ENCODE measurements around the gene OXSM. TPM values are rescaled to one million over a fixed set of nuclear protein-coding genes. Genes with fewer than 3 reads are reported as not detected.

Gene OXSM
- total RNA-seq, 1 donor from 2014 or later: 8.8 TPM

DNA sequence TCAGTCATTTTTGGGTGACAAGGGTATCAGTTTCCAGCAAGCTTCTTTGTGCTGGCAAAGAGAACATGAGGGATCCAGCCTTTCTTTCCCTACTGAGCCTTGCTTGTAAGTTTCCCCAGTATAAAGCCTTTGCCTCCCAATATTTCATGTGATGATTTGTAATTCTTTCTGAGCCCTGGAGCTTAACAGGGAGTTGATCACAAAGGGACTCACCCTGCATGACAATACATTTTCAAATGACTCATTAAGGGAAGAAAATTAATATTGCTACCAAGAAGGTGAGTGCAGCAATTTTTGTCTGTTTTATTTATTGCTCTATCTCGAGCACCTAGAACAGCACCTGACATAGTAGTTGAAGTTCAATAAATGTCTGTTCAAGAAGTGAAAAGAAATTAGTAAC lies 27.7 kb downstream of the OXSM start:
- H3K9me3 Mint-ChIP-seq (ENCODE audit: low read depth): peaks cover 4% of the 10 kb centered on the region
- TF ChIP-seq CTCF (IDR thresholded peaks at IDR 0.05): no peak
- DNase-seq (ENCODE audit: low spot score): no peak
- H3K27ac Mint-ChIP-seq (ENCODE audit: unreplicated experiment): no peak overlapping the region
- H3K27me3 Mint-ChIP-seq (ENCODE audit: low read depth): peaks cover 12% of the 10 kb centered on the region
- H3K4me3 Mint-ChIP-seq (ENCODE audit: unreplicated experiment): no peak overlapping the region
- H3K4me1 Mint-ChIP-seq (ENCODE audit: low read depth): peaks cover 5% of the 10 kb centered on the region
- H3K36me3 Mint-ChIP-seq (ENCODE audit: low read depth): no peaks in the 10 kb centered on the region

DNA sequence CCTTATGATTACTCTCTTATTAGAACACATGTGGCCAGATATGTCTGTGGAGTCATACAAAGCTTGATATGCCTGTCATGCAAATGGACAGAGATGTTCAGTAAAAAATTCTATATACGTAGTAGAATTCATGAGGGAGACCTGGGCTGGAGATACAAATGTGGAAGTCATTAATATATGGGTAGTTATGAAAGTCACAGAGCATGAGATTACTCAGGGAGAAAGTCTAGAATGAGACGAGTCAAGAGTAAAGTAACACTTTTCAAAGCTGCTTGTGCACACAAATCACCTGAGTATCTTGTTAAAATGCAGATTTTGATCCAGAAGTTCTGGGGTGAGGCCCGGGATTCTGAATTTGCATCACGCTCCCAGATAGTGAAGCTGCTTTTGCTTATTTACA lies 28.4 kb downstream of the OXSM start:
- H3K4me1 Mint-ChIP-seq (ENCODE audit: low read depth): peaks cover 5% of the 10 kb centered on the region
- H3K27me3 Mint-ChIP-seq (ENCODE audit: low read depth): peaks cover 15% of the 10 kb centered on the region
- H3K9me3 Mint-ChIP-seq (ENCODE audit: low read depth): peaks cover 4% of the 10 kb centered on the region
- no peak overlapping the region for H3K27ac Mint-ChIP-seq (ENCODE audit: unreplicated experiment)
- no peak overlapping the region for H3K4me3 Mint-ChIP-seq (ENCODE audit: unreplicated experiment)
- no peak for TF ChIP-seq CTCF (IDR thresholded peaks at IDR 0.05)
- no peak for DNase-seq (ENCODE audit: low spot score)
- no peaks in the 10 kb centered on the region for H3K36me3 Mint-ChIP-seq (ENCODE audit: low read depth)

GRCh38 chr3:25820366-25820765 lies 30.5 kb downstream of the OXSM start:
- H3K9me3 Mint-ChIP-seq (ENCODE audit: low read depth): no peaks in the 10 kb centered on the region
- H3K36me3 Mint-ChIP-seq (ENCODE audit: low read depth): no peaks in the 10 kb centered on the region
- H3K27me3 Mint-ChIP-seq (ENCODE audit: low read depth): peaks cover 10% of the 10 kb centered on the region
- no peak overlapping the region for H3K27ac Mint-ChIP-seq (ENCODE audit: unreplicated experiment)
- DNase-seq (ENCODE audit: low spot score): no peak
- no peak for TF ChIP-seq CTCF (IDR thresholded peaks at IDR 0.05)
- H3K4me1 Mint-ChIP-seq (ENCODE audit: low read depth): peaks cover 5% of the 10 kb centered on the region
- H3K4me3 Mint-ChIP-seq (ENCODE audit: unreplicated experiment): no peak overlapping the region

DNA sequence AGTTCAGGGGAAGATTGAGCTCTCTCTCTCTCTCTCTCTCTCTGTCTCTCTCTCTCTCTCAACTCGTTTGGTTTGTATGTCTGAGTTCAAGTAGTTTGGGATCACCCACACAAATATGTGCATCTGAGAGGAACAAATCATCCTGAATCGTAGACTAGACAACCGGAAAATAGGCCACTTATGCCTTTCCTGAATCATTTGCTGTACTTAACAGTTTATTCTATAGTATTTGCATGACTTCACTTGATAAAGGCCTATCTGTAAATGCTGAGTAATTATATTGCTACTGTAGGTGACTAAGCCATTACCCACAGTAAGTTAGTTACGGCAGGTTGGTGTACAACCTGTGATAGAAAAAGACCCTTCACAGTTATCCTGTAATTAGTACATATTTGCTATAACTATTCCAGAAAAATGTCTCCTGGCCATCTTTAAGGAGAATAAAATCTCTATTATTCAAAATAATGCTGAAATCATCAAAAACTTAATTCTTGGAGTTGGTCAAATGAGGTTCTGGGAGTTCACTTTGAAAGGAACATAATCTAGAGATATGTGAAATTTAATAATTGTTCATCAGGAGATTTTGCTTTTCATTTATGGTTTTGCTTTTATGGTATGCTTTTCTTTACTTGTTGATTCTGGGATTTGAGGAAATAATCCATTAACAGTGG lies 31.1 kb downstream of the OXSM start:
- H3K27me3 Mint-ChIP-seq (ENCODE audit: low read depth): peaks cover 10% of the 10 kb centered on the region
- TF ChIP-seq CTCF (IDR thresholded peaks at IDR 0.05): no peak
- no peak overlapping the region for H3K27ac Mint-ChIP-seq (ENCODE audit: unreplicated experiment)

DNA sequence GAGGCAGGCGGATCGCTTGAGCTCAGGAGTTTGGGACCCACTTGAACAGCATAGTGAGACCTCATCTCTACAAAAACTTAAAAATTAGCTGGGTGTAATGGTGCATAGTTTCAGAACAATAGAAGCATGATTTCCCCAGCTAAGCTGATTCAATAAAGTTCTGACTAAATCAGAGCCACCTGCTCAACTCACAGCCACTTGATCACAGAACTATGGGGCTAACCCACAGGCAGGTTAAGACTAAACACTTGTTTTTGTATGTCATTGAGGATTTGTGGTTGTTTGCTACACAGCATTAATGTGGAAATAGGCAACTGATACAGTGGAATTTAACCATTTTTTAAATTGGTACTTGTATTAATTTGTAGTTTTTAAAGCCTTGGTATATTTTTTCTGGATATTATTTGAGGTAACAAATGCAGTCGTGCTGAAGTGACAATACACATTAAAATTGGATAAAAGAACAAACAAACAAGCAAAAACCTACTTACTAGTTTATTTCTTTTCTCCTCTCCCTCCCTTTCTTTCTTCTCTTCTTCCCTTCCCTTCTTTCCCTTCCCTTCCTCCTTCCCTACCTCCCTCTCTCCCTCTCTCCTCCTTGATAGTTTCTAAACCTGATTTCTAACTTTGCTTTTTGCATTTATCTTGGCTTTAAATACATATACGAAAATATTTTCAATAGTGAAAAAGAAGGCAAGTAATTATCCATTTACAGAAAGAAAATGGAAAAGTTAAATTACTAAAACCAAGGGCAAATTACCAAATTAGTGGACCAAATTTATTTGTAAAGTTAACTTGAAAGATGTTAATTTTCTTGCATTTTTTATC lies 32.1 kb downstream of the OXSM start:
- peaks cover 5% of the 10 kb centered on the region for H3K4me1 Mint-ChIP-seq (ENCODE audit: low read depth)
- no peaks in the 10 kb centered on the region for H3K9me3 Mint-ChIP-seq (ENCODE audit: low read depth)
- H3K27me3 Mint-ChIP-seq (ENCODE audit: low read depth): peaks cover 6% of the 10 kb centered on the region
- no peak for DNase-seq (ENCODE audit: low spot score)
- H3K27ac Mint-ChIP-seq (ENCODE audit: unreplicated experiment): no peak overlapping the region
- H3K36me3 Mint-ChIP-seq (ENCODE audit: low read depth): no peaks in the 10 kb centered on the region
- no peak for TF ChIP-seq CTCF (IDR thresholded peaks at IDR 0.05)
- H3K4me3 Mint-ChIP-seq (ENCODE audit: unreplicated experiment): no peak overlapping the region

More for the DNA sequence above, 31.1 kb downstream of the OXSM start:
- H3K36me3 Mint-ChIP-seq (ENCODE audit: low read depth): no peaks in the 10 kb centered on the region
- no peak for DNase-seq (ENCODE audit: low spot score)
- no peak overlapping the region for H3K4me3 Mint-ChIP-seq (ENCODE audit: unreplicated experiment)
- H3K9me3 Mint-ChIP-seq (ENCODE audit: low read depth): no peaks in the 10 kb centered on the region
- H3K4me1 Mint-ChIP-seq (ENCODE audit: low read depth): peaks cover 5% of the 10 kb centered on the region
